IPS-20b (cell line): ENCODE data around the gene UBALD2.

ENCODE experiments used
- H3K27ac ChIP-seq: one replicate; pipeline ENCODE4 v1.5.1; 2013; ENCODE audit warnings: low read length
- H3K27me3 ChIP-seq: 2 replicates; pipeline ENCODE4 v1.6.1; 2013; ENCODE audit warnings: mild to moderate bottlenecking, low read length, inconsistent platforms; ENCODE audit not compliant: insufficient read depth
- H3K36me3 ChIP-seq: 2 replicates; pipeline ENCODE4 v1.6.1; 2013; ENCODE audit warnings: low read depth, mild to moderate bottlenecking, inconsistent platforms, low read length, moderate library complexity; ENCODE audit not compliant: insufficient read depth
- H3K4me1 ChIP-seq: 2 replicates; pipeline ENCODE4 v1.6.1; 2013; ENCODE audit warnings: mild to moderate bottlenecking, control low read depth, inconsistent platforms, low read length, moderate library complexity; ENCODE audit not compliant: insufficient read depth
- H3K4me3 ChIP-seq: 2 replicates; pipeline ENCODE4 v1.5.1; 2013; ENCODE audit warnings: mild to moderate bottlenecking, low read length, inconsistent platforms
- H3K9ac ChIP-seq: 2 replicates; pipeline ENCODE4 v1.6.1; 2013; ENCODE audit warnings: low read depth, mild to moderate bottlenecking, inconsistent platforms, low read length, moderate library complexity
- H3K9me3 ChIP-seq: 2 replicates; pipeline ENCODE4 v1.6.1; 2013; ENCODE audit warnings: mild to moderate bottlenecking, low read depth, low read length, inconsistent platforms; ENCODE audit not compliant: insufficient read depth

Gene UBALD2

DNA sequence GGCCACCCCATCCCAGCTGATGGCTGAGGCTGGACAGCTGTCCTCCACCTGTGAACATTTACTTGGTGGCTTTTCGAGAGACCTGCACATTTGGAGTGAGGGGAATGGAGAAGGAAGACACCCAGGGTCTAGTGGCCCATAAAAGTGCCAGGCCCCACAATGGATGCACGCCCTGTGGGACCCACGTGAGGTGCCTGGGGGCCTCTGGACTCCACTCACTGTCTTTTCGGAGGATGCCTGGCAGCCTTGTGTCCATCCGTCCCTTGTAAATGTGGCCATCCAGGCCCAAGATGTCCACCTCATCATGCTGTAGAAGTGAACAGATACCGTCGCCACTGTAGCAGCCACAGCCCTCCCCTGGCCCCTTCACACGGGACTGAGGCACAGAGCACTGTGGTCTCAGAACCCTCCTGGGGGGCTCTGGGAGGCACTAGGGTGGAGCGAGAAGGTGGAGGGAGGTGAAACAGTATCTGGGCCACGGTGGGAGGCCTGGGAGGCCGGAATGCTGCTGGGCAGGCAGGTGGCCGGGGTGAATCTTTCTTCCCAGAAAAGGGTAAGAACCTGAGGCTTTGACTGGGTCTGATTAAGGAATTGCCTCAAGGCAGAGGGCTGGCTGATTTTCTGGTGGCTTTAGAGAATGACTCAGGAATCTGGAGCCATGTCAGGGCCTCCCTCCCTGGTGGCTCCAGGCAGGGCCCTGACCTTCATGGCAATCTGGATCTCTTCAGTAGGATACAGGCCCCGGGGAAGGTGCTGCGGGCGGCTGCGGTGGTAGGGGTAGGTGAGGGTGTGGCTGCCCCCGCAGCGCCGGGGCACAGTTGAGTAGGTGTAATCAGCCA is 11.5 kb downstream of the UBALD2 start:
- Histone ChIP-seq H3K4me3 (no peak overlapping the region), H3K27me3 (no peaks in the 10 kb centered on the region), H3K9ac (no peak overlapping the region), H3K4me1 (peaks cover 2% of the 10 kb centered on the region; the same call in 1 of the 2 replicates), H3K9me3 (no peaks in the 10 kb centered on the region), H3K36me3 (no peaks in the 10 kb centered on the region), H3K27ac (no peak overlapping the region)

DNA sequence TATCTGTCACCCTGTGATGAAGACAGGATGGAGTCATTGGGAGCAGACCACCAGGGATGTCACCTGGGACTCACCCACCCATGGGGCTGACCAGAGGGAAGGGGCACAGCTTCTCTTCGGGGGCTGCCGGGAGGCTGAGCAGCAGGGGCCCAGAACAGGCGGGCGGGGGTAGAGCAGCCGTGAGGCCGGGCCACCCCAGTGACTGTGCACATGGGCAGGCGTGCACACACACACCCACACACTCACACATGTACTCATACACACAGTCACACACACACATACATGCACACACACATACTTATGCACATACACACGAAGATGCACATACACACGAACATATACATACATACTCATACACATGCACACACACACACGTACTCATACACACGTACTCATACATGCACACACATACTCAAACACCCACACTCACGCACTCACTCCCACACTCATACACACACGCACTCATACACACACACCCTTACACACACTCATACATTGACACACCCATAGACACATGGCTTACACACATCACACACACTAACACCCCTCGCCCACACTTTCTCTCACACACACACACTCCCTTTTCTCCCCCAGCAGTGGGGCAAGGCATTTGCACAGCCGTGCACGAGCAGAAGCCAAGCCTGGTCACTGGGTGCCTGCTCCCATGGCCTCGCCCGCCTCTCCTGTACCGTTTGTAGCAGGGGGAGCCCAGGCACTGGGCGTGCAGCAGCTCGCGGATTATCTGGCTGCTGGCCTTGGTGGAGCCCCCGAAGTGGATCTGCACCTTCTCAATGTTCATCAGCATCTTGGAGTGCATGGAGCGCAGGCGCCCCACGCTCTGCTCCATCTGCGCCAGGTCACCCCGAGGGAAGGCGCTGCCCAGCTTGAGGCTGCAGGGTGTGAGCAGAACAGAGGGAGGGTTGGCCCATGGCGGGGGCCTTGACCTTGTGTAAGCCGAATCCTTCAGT is 12.4 kb downstream of the UBALD2 start:
- Histone ChIP-seq H3K36me3 (no peaks in the 10 kb centered on the region), H3K27me3 (no peaks in the 10 kb centered on the region), H3K4me3 (no peak overlapping the region), H3K27ac (no peak overlapping the region), H3K9me3 (no peaks in the 10 kb centered on the region), H3K9ac (no peak overlapping the region), H3K4me1 (no peaks in the 10 kb centered on the region)

DNA sequence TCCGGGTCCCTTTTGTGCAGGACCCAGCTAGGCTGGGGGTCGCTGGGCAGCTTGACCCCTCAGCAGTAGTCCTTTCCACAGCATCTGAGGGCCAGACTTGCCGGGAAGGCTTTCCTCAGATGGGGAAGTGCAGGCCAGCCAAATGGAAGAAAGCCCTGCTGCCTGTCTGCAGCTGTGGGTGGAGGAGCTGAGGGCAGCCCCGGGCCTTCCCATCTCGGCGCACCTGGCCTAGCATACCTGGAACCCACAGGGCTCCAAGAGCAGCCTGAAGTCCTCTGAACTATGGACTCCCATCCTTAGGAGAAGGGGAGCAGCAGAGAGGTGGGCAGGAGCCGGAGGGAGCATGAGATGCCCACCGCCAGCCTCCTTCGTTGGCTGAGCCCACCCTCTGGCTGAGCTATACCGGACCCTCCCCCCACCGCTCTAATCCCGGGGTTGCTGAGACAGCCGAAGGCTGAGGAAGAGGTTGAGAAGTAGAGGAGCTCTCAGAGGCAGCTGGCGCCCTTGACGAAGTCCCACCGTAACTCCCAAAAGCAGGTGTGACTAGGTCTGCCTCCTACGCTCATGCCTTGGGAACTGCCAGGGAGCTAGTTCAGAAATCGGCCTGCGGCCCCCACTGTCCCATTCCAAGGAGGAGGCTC is 13.2 kb downstream of the UBALD2 start:
- no peaks in the 10 kb centered on the region for H3K9me3 ChIP-seq
- no peak overlapping the region for H3K4me3 ChIP-seq
- H3K36me3 ChIP-seq = no peaks in the 10 kb centered on the region
- no peaks in the 10 kb centered on the region for H3K27me3 ChIP-seq
- no peak overlapping the region for H3K9ac ChIP-seq
- no peaks in the 10 kb centered on the region for H3K4me1 ChIP-seq
- no peak overlapping the region for H3K27ac ChIP-seq

DNA sequence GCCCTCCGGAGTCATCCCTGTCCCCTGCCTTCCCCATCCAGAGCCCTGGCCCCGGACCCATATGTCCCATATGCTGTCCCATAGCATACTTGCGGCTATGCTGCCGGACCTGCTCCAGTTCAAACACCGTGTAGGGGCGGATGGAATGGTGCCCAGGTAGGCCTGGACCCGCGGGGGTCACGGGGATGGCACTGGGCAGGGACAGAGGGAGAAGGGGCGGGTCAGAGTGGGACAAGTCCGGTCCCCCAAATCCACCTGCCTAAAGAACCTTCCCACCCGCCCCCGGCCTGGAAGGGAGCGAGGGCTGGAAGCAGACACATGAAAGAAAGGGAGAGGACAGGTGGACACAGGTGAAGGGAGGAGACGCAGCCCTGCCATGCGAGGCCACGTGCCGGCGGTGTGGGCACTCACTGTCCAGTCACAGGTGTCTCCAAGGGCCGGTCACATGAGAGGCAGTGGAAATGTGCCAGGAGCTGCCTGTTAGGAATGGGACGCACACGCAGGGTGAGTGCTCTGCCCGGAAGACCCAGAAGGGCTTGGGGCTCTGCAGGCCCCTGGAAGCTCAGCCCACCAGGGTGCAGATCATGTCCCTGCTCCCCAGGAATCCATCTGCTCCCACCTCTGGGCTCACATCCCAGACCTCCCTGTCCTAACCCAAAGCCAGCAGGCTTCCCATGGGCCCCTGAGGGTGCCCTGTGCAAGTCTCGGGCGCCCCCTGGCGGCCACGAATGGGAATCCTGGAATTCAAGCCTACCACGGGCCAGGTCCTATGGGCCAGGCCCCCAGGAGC is 14.0 kb downstream of the UBALD2 start:
- no peaks in the 10 kb centered on the region for H3K27me3 ChIP-seq
- no peaks in the 10 kb centered on the region for H3K36me3 ChIP-seq
- no peaks in the 10 kb centered on the region for H3K9me3 ChIP-seq
- no peak overlapping the region for H3K4me3 ChIP-seq
- H3K27ac ChIP-seq = no peak overlapping the region
- no peak overlapping the region for H3K9ac ChIP-seq
- no peaks in the 10 kb centered on the region for H3K4me1 ChIP-seq

DNA sequence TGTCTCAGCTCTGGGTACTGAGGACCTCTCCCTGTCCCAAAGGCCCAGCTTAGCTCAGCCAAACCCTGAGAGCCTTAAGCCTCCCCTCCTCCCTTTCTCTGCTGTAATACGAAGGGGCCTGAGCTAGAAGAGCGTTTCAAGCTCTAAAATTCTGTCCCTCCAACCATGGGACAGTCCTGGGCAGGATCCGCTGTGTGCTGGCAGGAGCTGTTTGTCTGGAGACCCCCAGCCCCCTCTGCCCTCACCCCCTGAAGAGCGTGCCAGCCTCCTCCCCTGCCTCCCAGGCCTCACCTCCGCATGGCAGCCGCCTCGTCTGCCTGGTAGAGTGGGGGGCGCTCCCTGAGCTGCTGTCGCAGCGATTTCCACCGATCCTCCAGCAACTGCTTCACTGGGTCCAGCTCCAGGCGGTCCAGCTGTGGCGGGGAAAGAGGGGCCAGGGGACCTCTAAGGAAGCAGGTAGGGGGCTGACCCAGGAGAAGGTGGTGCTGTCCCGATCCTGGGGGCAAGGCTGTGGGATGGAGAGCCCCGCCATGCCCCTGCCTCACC is 14.7 kb downstream of the UBALD2 start:
- Histone ChIP-seq H3K9me3 (no peaks in the 10 kb centered on the region), H3K27ac (no peak overlapping the region), H3K36me3 (no peaks in the 10 kb centered on the region), H3K4me3 (no peak overlapping the region), H3K4me1 (no peaks in the 10 kb centered on the region), H3K9ac (no peak overlapping the region), H3K27me3 (no peaks in the 10 kb centered on the region)

DNA sequence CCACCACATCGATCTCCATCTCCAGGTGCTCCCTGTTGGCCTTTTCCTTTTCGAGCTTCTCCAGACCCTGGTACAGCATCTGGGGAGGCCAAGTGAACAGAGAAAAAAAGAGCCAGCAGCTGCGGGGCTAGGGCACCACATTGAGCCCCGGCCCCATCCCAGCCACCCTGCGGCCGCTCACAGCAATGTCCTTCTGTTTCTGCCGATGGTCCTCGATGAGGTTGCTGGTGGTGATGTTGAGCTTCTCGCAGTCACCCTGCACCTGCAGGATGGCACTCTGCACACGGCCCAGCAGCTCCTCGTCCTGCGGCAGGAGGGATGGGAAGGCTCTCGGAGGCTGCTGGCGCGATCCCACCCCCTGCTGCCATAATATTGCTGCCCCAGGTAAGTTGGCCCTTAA is 15.5 kb downstream of the UBALD2 start:
- H3K36me3 ChIP-seq = no peaks in the 10 kb centered on the region
- H3K9me3 ChIP-seq = no peaks in the 10 kb centered on the region
- H3K4me1 ChIP-seq = no peaks in the 10 kb centered on the region
- no peak overlapping the region for H3K9ac ChIP-seq
- H3K27ac ChIP-seq = no peak overlapping the region
- H3K27me3 ChIP-seq = no peaks in the 10 kb centered on the region
- no peak overlapping the region for H3K4me3 ChIP-seq

DNA sequence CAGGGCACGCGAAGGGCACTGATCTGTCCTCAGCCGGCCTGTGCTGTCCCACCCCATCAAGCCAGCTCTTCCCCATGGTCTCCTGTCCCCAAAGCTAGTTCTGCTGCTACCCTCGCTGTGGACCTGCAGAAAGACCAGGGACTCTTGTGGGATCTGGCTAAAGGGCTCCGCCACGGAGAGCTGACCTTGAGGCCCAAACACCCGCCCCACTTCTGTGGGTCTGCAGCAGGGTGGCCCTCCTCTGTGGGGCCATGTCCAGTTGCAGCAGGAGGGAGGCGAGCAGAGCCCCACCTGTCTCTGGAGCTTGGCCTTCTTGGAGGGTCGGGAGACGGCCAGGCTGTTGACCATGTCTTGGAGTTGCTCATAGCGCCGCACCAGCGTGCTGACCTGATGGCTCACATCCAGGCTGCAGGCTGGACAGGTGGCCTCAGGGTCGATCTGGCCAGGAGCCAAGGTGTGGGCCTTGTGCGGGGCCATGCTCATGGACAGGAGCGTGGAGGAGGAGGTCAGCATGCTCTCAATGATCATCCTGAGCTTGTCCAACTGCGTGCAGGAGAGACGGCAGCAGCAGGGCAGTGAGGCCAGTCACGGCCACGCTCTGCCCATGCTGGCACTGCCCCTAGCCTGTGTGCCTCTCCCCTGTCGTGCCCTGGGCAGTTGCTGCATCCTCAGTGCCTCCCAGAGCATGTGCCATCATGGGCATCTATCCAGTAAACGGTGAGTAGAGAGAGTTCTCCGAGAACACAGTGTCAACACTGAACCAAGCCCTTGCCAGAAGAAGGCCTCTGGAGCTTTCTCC is 16.6 kb downstream of the UBALD2 start:
- Histone ChIP-seq H3K9me3 (no peaks in the 10 kb centered on the region), H3K27ac (no peak overlapping the region), H3K27me3 (no peaks in the 10 kb centered on the region), H3K36me3 (no peaks in the 10 kb centered on the region), H3K9ac (no peak overlapping the region), H3K4me3 (no peak overlapping the region), H3K4me1 (no peaks in the 10 kb centered on the region)

DNA sequence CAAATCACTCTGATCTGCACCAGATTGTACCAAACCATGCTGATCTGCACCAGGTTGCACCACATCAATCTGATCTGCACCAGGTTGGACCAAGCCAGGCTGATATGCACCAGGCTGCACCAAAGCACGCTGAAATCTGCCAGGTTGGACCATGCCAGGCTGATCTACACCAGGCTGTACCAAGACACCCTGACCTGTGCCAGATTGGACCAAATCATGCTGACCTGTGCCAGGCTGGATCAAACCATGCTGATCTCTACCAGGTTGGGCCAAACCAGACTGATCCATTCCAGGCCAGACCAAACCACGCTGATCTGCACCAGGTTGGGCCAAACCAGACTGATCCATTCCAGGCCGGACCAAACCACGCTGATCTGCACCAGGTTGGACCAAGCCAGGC is 27.4 kb downstream of the UBALD2 start:
- no peaks in the 10 kb centered on the region for H3K4me1 ChIP-seq
- H3K27ac ChIP-seq = no peak overlapping the region
- H3K9ac ChIP-seq = no peak overlapping the region
- no peaks in the 10 kb centered on the region for H3K9me3 ChIP-seq
- H3K36me3 ChIP-seq = peaks cover 11% of the 10 kb centered on the region; the same call in 1 of the 2 replicates
- no peak overlapping the region for H3K4me3 ChIP-seq
- H3K27me3 ChIP-seq = no peaks in the 10 kb centered on the region

DNA sequence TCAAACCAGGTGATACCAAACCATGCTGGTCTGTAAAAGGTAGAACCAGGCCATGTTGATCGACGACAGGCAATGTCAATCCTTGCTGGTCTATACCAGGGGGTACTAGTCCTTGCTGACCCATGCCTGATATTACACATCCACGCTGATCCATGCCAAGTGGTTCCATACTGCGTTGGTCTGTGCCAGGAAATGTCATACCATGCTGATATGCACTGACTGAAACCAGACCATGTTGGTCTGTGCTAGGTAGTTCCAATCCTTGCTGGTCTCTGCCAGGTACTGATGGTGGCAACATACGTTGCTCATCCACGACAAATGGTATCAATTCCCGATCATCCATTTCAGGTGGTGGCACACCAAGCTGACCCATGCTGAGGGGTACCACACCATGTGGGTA is 28.0 kb downstream of the UBALD2 start:
- Histone ChIP-seq H3K36me3 (peaks cover 11% of the 10 kb centered on the region; the same call in 1 of the 2 replicates), H3K4me3 (no peak overlapping the region), H3K9me3 (no peaks in the 10 kb centered on the region), H3K27me3 (no peaks in the 10 kb centered on the region), H3K27ac (no peak overlapping the region), H3K4me1 (no peaks in the 10 kb centered on the region), H3K9ac (no peak overlapping the region)

DNA sequence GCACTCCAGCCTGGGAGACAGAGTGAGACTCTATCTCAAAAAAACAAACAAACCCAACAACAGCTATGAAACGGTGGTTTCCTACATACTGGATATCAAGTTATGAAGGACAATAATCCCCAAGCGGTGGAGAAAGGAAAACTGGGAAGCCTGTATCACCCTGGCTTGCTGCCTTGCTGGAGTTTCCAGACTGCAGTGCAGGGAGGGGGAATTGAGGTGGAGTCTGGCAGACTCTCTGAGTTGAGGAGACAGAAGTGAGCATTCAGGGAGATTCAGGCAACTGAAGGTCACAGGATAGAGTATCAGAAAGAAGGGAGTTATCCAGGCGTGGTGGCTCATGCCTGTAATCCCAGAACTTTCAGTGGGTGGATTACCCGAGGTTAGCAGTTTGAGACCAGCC is 31.0 kb downstream of the UBALD2 start:
- H3K9me3 ChIP-seq = no peaks in the 10 kb centered on the region
- no peaks in the 10 kb centered on the region for H3K4me1 ChIP-seq
- no peak overlapping the region for H3K4me3 ChIP-seq
- no peaks in the 10 kb centered on the region for H3K27me3 ChIP-seq
- peaks cover 6% of the 10 kb centered on the region; the same call in 1 of the 2 replicates for H3K36me3 ChIP-seq
- no peak overlapping the region for H3K27ac ChIP-seq
- H3K9ac ChIP-seq = no peak overlapping the region
